K562 (cell line): ENCODE data around the gene HES5. TPM values are rescaled to one million over a fixed set of nuclear protein-coding genes. Genes with fewer than 3 reads are reported as not detected.

Experiments used
- ATAC-seq: fragments of 200-7000 bp; cut with Tn5 transposase; 3 replicates; pipeline ENCODE4 v1.9.1; 2020; ENCODE audit warnings: moderate library complexity
- BruUV-seq: library from RNA; stranded (reverse); fragments of 400-500 nt; replicated peaks from 2 replicates; lab custom pipeline; 2021; lab: Mats Ljungman, UMichigan
- CTCF ChIA-PET: fragments of 300-600 bp; formaldehyde crosslinking; extraction: SDS; loops from one replicate; lab custom pipeline; 2021; ENCODE audit warnings: low intra/inter-chr PET ratio; lab: Yijun Ruan, JAX
- POLR2A ChIA-PET: fragments of 300-600, 350-650 bp; sonication (Branson Sonifier 250); formaldehyde crosslinking; extraction: SDS; loops from one replicate; lab custom pipeline; 2021; ENCODE audit warnings: antibody characterized with exemption, inconsistent platforms; lab: Yijun Ruan, JAX
- DNase-seq, 4 experiments: peaks; one replicate each; pipeline versions ENCODE4 v3.0.0 to v3.0.0-alpha.2; 2011 to 2018; ENCODE audit warnings: low spot score in 3 of 4, mixed read lengths in 3 of 4; ENCODE audit errors: extremely low read depth in 1 of 4
- FAIRE-seq: peaks from 2 replicates; lab custom pipeline; 2011; peaks lifted over from hg19 to GRCh38; lab: Jason Lieb, UNC
- H2AFZ ChIP-seq: 2 replicates; pipeline ENCODE4 v1.6.0; 2011; ENCODE audit warnings: low read depth, low read length, control low read depth, inconsistent platforms
- H3K27ac ChIP-seq: fragments of 200-600 bp; 3 replicates; pipeline ENCODE4 v1.8.0; 2011; ENCODE audit warnings: low read depth, mild to moderate bottlenecking, control low read depth, inconsistent platforms, low read length, moderate library complexity, mixed read lengths; ENCODE audit errors: extremely low read depth
- H3K27me3 ChIP-seq, 2 experiments: fragments of 300-600 bp in 1 of 2; 2 replicates in 1 of 2; 3 replicates in 1 of 2; pipeline versions ENCODE4 v1.6.0 to v1.8.0; 2011; ENCODE audit warnings: inconsistent platforms in 2 of 2, low read length in 2 of 2, mild to moderate bottlenecking in 1 of 2, mixed read lengths in 1 of 2, moderate library complexity in 1 of 2; ENCODE audit not compliant: control insufficient read depth in 2 of 2, insufficient read depth in 2 of 2
- H3K36me3 ChIP-seq: fragments of 300-600 bp; 3 replicates; pipeline ENCODE4 v1.8.0; 2011; ENCODE audit warnings: mild to moderate bottlenecking, low read length, inconsistent platforms; ENCODE audit not compliant: control insufficient read depth, insufficient read depth
- H3K4me1 ChIP-seq, 2 experiments: fragments of 200-600 bp in 1 of 2; replicated peaks in 1 of 2; 2 replicates in 1 of 2; 3 replicates in 1 of 2; pipeline versions ENCODE4 v1.5.1 to v1.8.0; 2011; ENCODE audit warnings: inconsistent platforms in 2 of 2, low read length in 2 of 2, mild to moderate bottlenecking in 1 of 2, mixed read lengths in 1 of 2, moderate library complexity in 1 of 2; ENCODE audit not compliant: control insufficient read depth in 2 of 2, insufficient read depth in 2 of 2
- H3K4me2 ChIP-seq: 2 replicates; pipeline ENCODE4 v1.6.1; 2011; ENCODE audit warnings: low read length, control low read depth, inconsistent platforms, mixed read lengths; ENCODE audit not compliant: insufficient read depth
- H3K4me3 ChIP-seq: fragments of 200-600 bp; sonication (generic), shearing (Covaris generic); 2 replicates; pipeline ENCODE4 v1.5.1; 2016; ENCODE audit warnings: control low read depth, inconsistent platforms
- H3K79me2 ChIP-seq: fragments of 200-600 bp; 3 replicates; pipeline ENCODE4 v1.8.0; 2011; ENCODE audit warnings: low read length, inconsistent platforms; ENCODE audit not compliant: control insufficient read depth, insufficient read depth
- H3K9ac ChIP-seq, 2 experiments: 2 replicates each; pipeline versions ENCODE4 v1.6.0 to v1.6.1; 2011; ENCODE audit warnings: low read depth in 2 of 2, low read length in 2 of 2, control low read depth in 1 of 2, inconsistent platforms in 1 of 2, mild to moderate bottlenecking in 1 of 2, mixed read lengths in 1 of 2; ENCODE audit not compliant: insufficient read depth in 1 of 2
- H3K9me1 ChIP-seq: one replicate; pipeline ENCODE4 v1.6.0; 2011; ENCODE audit warnings: inconsistent platforms, mild to moderate bottlenecking, low read length, moderate library complexity; ENCODE audit not compliant: control insufficient read depth, insufficient read depth
- H3K9me3 ChIP-seq: replicated peaks from 2 replicates; pipeline ENCODE4 v1.5.1; 2011; ENCODE audit warnings: low read depth, low read length, inconsistent platforms; ENCODE audit not compliant: control insufficient read depth, insufficient read depth
- H4K20me1 ChIP-seq: replicated peaks from 2 replicates; pipeline ENCODE4 v1.6.1; 2011; ENCODE audit warnings: low read length, inconsistent platforms, mixed read lengths; ENCODE audit not compliant: control insufficient read depth, insufficient read depth
- CEBPB ChIP-seq: fragments of 450-650 bp; IDR thresholded peaks from 2 replicates; pipeline ENCODE4 v1.6.1; 2016; ENCODE audit warnings: missing genetic modification characterization, missing compliant biosample characterization
- CHD2 ChIP-seq: IDR thresholded peaks from 2 replicates; pipeline ENCODE4 v1.6.1; 2011; ENCODE audit warnings: low read depth, low read length
- FOXA1 ChIP-seq: fragments of 450-650 bp; IDR thresholded peaks from 2 replicates; pipeline ENCODE4 v1.6.1; 2016; ENCODE audit warnings: mild to moderate bottlenecking, borderline replicate concordance
- FOXK2 ChIP-seq, 2 experiments: fragments of 450-650 bp; IDR thresholded peaks in 1 of 2; conservative IDR thresholded peaks in 1 of 2; 2 replicates each; pipeline ENCODE4 v1.6.1; 2016; ENCODE audit warnings: low read depth in 2 of 2, mild to moderate bottlenecking in 1 of 2
- GABPB1 ChIP-seq: sonication (generic); formaldehyde crosslinking; IDR thresholded peaks from 2 replicates; pipeline ENCODE4 v1.8.0; 2022; ENCODE audit warnings: mild to moderate bottlenecking, missing genetic modification reagents
- MTF1 ChIP-seq: fragments of 250-450 bp; sonication (Bioruptor Pico); IDR thresholded peaks from 2 replicates; pipeline ENCODE4 v1.9.0; 2021; ENCODE audit warnings: moderate library complexity, mild to moderate bottlenecking, inconsistent platforms, borderline replicate concordance
- PHF21A ChIP-seq: fragments of 450-650 bp; IDR thresholded peaks from 2 replicates; pipeline ENCODE4 v1.6.1; 2017; ENCODE audit warnings: low read depth, borderline replicate concordance
- TARDBP ChIP-seq: fragments of 450-650 bp; IDR thresholded peaks from 2 replicates; pipeline ENCODE4 v1.6.1; 2016
- TCF3 ChIP-seq: sonication (generic); formaldehyde crosslinking; IDR thresholded peaks from 2 replicates; pipeline ENCODE4 v1.4.0; 2020; ENCODE audit warnings: mild to moderate bottlenecking, missing genetic modification reagents
- XRCC5 ChIP-seq: fragments of 200-400 bp; formaldehyde crosslinking; IDR thresholded peaks from 2 replicates; pipeline ENCODE4 v1.6.1; 2017; ENCODE audit warnings: low read depth, mild to moderate bottlenecking, low read length
- ZNF280B ChIP-seq: fragments of 250-450 bp; sonication (Bioruptor Pico); IDR thresholded peaks from 2 replicates; pipeline ENCODE4 v1.5.1; 2021; ENCODE audit warnings: mild to moderate bottlenecking
- ZNF436 ChIP-seq: fragments of 250-450, 450-650 bp; sonication (Bioruptor Pico); formaldehyde crosslinking; IDR thresholded peaks from 2 replicates; pipeline ENCODE4 v1.7.0; 2020; ENCODE audit warnings: mild to moderate bottlenecking
- ZNF699 ChIP-seq: fragments of 250-450 bp; sonication (Bioruptor Pico); IDR thresholded peaks from 2 replicates; pipeline ENCODE4 v1.8.0; 2021; ENCODE audit warnings: mild to moderate bottlenecking, moderate library complexity; ENCODE audit not compliant: insufficient replicate concordance
- ZNF785 ChIP-seq: fragments of 250-450 bp; sonication (Bioruptor Pico); IDR thresholded peaks from 2 replicates; pipeline ENCODE4 v1.4.0; 2020; ENCODE audit warnings: mild to moderate bottlenecking
- WGBS: fragments of 100-300 bp; shearing (Covaris generic); methylation state at CpG from one replicate; pipeline ENCODE4 v1.1.6; 2016; ENCODE audit warnings: low coverage, mixed read lengths; ENCODE audit not compliant: insufficient coverage; ENCODE audit errors: missing lambda C conversion rate; 5-methylcytosine and 5-hydroxymethylcytosine counted together
- in situ Hi-C: fragments of 300-500 bp; cut with MboI; formaldehyde crosslinking; loops from 4 replicates; pipeline ENCODE4 v1.15.0; 2018; ENCODE audit warnings: inconsistent platforms, mixed read lengths
- intact Hi-C: fragments of 100-400 bp; cut with micrococcal nuclease; formaldehyde crosslinking; loops from 2 replicates; pipeline ENCODE4 v1.14.2; 2022
- polyA plus RNA-seq, 8 experiments: library from polyadenylated mRNA; depleted of rRNA in 4 of 8; stranded (reverse) in 5 of 8; unstranded in 3 of 8; fragments of >200 nt; fragmentation: Nextera tagmentation in 2 of 8; fragmentation: Illumina TruSeq in 1 of 8; extraction: Ambion mirVana in 2 of 8; extraction: Trizol in 1 of 8; gene quantifications; 2 replicates each; pipeline versions ENCODE4 v1.2.1 to v1.2.3, GENCODE V29; 2011 to 2014; ENCODE audit warnings: inconsistent platforms in 1 of 8, missing spikeins in 1 of 8
- total RNA-seq, 7 experiments: library from RNA; depleted of rRNA in 6 of 7; stranded (reverse); fragments of >200 nt in 6 of 7; fragmentation: Illumina TruSeq in 2 of 7; extraction: Trizol in 2 of 7; gene quantifications; 2 replicates each; pipeline versions ENCODE4 v1.2.1 to v1.2.3, GENCODE V29; 2011 to 2021; ENCODE audit warnings: low replicate concordance in 1 of 7
- TF ChIP-seq, protein P1 (sequence below): fragments of 250-450 bp; sonication (Bioruptor Pico); IDR thresholded peaks from 2 replicates; pipeline ENCODE4 v1.8.0; 2022; ENCODE audit warnings: moderate library complexity, mild to moderate bottlenecking, inconsistent platforms

HES5 gene
- total and polyA plus RNA-seq, 9 of the 15 experiments (the other 6 are each of a cell fraction or from before 2014, with no cell fraction given) = not detected

DNA sequence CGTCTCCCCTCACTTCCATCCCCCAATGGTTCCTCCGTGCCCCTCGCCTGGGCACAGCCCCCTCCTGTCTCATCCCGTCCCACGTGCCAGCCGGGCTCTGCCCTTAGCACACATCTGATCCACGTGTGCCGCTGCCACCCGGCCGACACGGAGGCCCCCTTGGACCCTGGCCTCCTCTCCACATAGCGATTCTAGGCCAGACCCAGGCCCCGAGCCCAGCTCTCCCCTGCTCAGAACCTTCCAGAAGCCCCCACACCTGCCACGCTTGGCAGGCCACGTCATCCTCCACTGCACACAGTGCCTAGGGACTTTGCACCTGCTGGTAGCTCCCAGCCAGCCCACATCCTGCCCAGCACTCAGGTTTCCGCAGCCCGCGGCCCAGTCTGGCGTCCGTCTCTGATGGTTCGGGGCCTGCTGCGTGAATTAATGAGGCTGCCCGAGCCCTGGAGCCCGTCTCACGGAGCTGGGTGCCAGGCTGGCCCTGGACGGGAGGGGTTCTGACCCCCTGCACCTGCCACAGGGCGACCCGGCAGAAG, 33.9 kb downstream of the HES5 start:
- H3K27ac ChIP-seq = no peak overlapping the region

More for the DNA sequence above, 33.9 kb downstream of the HES5 start:
- no peak overlapping the region for H3K4me2 ChIP-seq
- no peaks in the 10 kb centered on the region for H3K79me2 ChIP-seq
- H4K20me1 ChIP-seq = peaks cover 31% of the 10 kb centered on the region
- POLR2A ChIA-PET = interaction anchor here (0.6 kb wide), 1 partner anchor 138 kb away, joined by 4 read pairs; no protein-coding TSS in a partner anchor
- H3K9ac ChIP-seq = no peak overlapping the region; a peak in 1 of 4 replicates
- peaks cover 36 to 69% of the 10 kb centered on the region in 2 experiments; a peak in 4 of 5 replicates for H3K27me3 ChIP-seq
- H3K9me3 ChIP-seq = no peaks in the 10 kb centered on the region
- H3K9me1 ChIP-seq = no peaks in the 10 kb centered on the region
- in situ Hi-C loops = no loop called here
- H2AFZ ChIP-seq = no peak overlapping the region
- CTCF ChIA-PET = no interaction called here
- TF ChIP-seq MTF1 (no peak), XRCC5 (no peak), CHD2 (no peak), ZNF280B (CRISPR knock-in tag) (no peak), TARDBP (no peak), FOXA1 (no peak), ZNF436 (CRISPR knock-in tag) (no peak), PHF21A (no peak), CEBPB (tag) (no peak), GABPB1 (CRISPR knock-in tag) (no peak), ZNF699 (CRISPR knock-in tag) (no peak), FOXK2 (conservative IDR thresholded peaks at IDR 0.05 in 1 of 2, IDR thresholded peaks at IDR 0.05 in 1 of 2; ENCODE audit: low read depth in 2 of 2) (no peak), TCF3 (CRISPR knock-in tag) (no peak), ZNF785 (CRISPR knock-in tag) (no peak)
- TF ChIP-seq, protein P1, sequence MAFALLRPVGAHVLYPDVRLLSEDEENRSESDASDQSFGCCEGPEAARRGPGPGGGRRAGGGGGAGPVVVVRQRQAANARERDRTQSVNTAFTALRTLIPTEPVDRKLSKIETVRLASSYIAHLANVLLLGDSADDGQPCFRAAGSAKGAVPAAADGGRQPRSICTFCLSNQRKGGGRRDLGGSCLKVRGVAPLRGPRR (CRISPR knock-in tag) = no peak
- TF ChIP-seq, all 486 proteins: peak for 0
- no peaks in the 10 kb centered on the region for H3K36me3 ChIP-seq
- ATAC-seq (no peak), DNase-seq (no peak), FAIRE-seq (no peak)
- WGBS = 6% methylated on average over 28 of the region's 28 CpGs
- peaks cover 0 to 79% of the 10 kb centered on the region in 2 experiments; a peak in 2 of 5 replicates for H3K4me1 ChIP-seq
- intact Hi-C loops = no loop called here
- H3K4me3 ChIP-seq = no peak overlapping the region
- BruUV-seq = no TSS peak
